PFSK-1 (cell line): ENCODE data around the gene POLR1B.

Source experiments
- FOXP2 ChIP-seq: optimal IDR thresholded peaks from 2 replicates; pipeline ENCODE3; 2011; ENCODE audit warnings: borderline replicate concordance, control low read depth, inconsistent platforms; ENCODE audit not compliant: insufficient read depth; ENCODE audit errors: extremely low read length, extremely low read depth
- POLR2AphosphoS5 ChIP-seq: IDR thresholded peaks from 2 replicates; pipeline ENCODE4 v1.6.1; 2012; ENCODE audit warnings: low read depth, mild to moderate bottlenecking, control low read depth, low read length, moderate library complexity
- REST ChIP-seq, 2 experiments: IDR thresholded peaks; 2 replicates each; pipeline versions ENCODE4 v1.6.1 to v1.8.0; 2011 to 2012; ENCODE audit warnings: low read depth in 2 of 2, low read length in 2 of 2, control low read depth in 1 of 2, inconsistent platforms in 1 of 2, mild to moderate bottlenecking in 1 of 2, moderate library complexity in 1 of 2; ENCODE audit not compliant: insufficient read depth in 1 of 2
- SIN3A ChIP-seq: IDR thresholded peaks from 2 replicates; pipeline ENCODE4 v1.6.1; 2012; ENCODE audit warnings: mild to moderate bottlenecking, low read length, moderate library complexity, borderline replicate concordance; ENCODE audit not compliant: insufficient read depth
- TAF1 ChIP-seq: IDR thresholded peaks from 2 replicates; pipeline ENCODE4 v1.6.1; 2012; ENCODE audit warnings: low read length, control low read depth, borderline replicate concordance; ENCODE audit not compliant: insufficient read depth

- no peak for TF ChIP-seq REST (IDR thresholded peaks at IDR 0.05; ENCODE audit: insufficient read depth in 1 of 2, low read depth in 2 of 2, low read length in 2 of 2)
- no peak for TF ChIP-seq POLR2AphosphoS5
- TF ChIP-seq TAF1 = no peak
- TF ChIP-seq SIN3A = no peak
- TF ChIP-seq FOXP2 = no peak
Measured at GRCh38 chr2:112591413-112591812, 49.1 kb downstream of the POLR1B start.
